PC-3 (cell line): ENCODE data around the gene ANAPC2.

Experiments used
- EZH2 ChIP-seq: fragments of 300-600 bp; sonication (generic); IDR thresholded peaks from one replicate; pipeline ENCODE4 v1.6.1; 2017; ENCODE audit warnings: antibody characterized with exemption, mild to moderate bottlenecking, low read length; ENCODE audit not compliant: unreplicated experiment
- TF ChIP-seq, protein P1 (sequence below): fragments of 300-600 bp; sonication (generic); conservative IDR thresholded peaks from 2 replicates; pipeline ENCODE4 v1.5.1; 2017; ENCODE audit warnings: antibody characterized with exemption, low read depth, mild to moderate bottlenecking, low read length

DNA sequence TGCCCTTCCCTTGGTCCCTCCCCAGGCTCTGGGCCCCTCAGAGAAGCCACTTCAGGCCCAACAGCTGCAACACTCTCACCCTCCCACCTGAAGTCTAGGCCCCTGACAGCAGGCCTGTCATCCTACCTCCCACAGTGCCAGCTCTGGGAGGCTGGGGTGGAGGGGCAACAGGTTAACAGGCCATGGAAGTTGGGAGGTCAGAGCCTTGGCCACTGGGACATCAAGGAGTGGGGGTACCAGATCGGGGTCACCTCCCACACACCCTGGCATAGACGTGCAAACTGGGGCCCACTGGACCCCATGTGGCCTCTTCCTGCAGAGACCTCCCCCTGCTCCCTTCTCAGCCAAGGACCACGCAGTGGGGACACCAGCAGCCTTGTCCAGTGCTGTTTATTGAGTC, 2.9 kb upstream of the ANAPC2 start:
- TF ChIP-seq EZH2, result no peak
- TF ChIP-seq, protein P1, sequence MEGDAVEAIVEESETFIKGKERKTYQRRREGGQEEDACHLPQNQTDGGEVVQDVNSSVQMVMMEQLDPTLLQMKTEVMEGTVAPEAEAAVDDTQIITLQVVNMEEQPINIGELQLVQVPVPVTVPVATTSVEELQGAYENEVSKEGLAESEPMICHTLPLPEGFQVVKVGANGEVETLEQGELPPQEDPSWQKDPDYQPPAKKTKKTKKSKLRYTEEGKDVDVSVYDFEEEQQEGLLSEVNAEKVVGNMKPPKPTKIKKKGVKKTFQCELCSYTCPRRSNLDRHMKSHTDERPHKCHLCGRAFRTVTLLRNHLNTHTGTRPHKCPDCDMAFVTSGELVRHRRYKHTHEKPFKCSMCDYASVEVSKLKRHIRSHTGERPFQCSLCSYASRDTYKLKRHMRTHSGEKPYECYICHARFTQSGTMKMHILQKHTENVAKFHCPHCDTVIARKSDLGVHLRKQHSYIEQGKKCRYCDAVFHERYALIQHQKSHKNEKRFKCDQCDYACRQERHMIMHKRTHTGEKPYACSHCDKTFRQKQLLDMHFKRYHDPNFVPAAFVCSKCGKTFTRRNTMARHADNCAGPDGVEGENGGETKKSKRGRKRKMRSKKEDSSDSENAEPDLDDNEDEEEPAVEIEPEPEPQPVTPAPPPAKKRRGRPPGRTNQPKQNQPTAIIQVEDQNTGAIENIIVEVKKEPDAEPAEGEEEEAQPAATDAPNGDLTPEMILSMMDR, result no peak
